ENCODE results near the gene DEPDC5.
"Not testable (repeated sequence)": the region's sequence is repeated elsewhere in the genome, so short reads cannot be mapped to it uniquely, and the experiment has no call there.

The DEPDC5 gene

GRCh38 chr22:31802575-31802974 lies 48.8 kb downstream of the DEPDC5 start:
- no peaks in the 10 kb centered on the region for H3K9me2 ChIP-seq (replicated peaks; ENCODE audit: control insufficient read depth, low read length)
- no peaks in the 10 kb centered on the region for H3K27me3 ChIP-seq (ENCODE audit: control insufficient read depth, low read length)
- H3K9me3 ChIP-seq (ENCODE audit: control insufficient read depth, insufficient read depth, low read length): no peaks in the 10 kb centered on the region
- H3K4me1 ChIP-seq (ENCODE audit: control insufficient read depth, low read length): no peaks in the 10 kb centered on the region
- TF ChIP-seq CTCF (IDR thresholded peaks at IDR 0.05; ENCODE audit: low read depth, low read length, poor library complexity, severe bottlenecking): no peak
- TF ChIP-seq EZH2phosphoT487 (IDR thresholded peaks at IDR 0.05; ENCODE audit: borderline replicate concordance, low read length): no peak
- H4K20me1 ChIP-seq (ENCODE audit: control insufficient read depth, insufficient read depth, low read depth, low read length): no peaks in the 10 kb centered on the region
- no peak overlapping the region for H3K4me3 ChIP-seq (ENCODE audit: low read length)
- H3K36me3 ChIP-seq (ENCODE audit: control insufficient read depth, low read length): peaks cover 77% of the 10 kb centered on the region
- no peaks in the 10 kb centered on the region for H3K79me2 ChIP-seq (ENCODE audit: control insufficient read depth, low read length)
- H3K27ac ChIP-seq (ENCODE audit: low read depth, low read length): no peak overlapping the region
- no peaks in the 10 kb centered on the region for H3F3A ChIP-seq (ENCODE audit: control insufficient read depth, insufficient read depth)
- no peak overlapping the region for H3K4me2 ChIP-seq (ENCODE audit: low read length)

- Histone ChIP-seq H3K4me2 (ENCODE audit: low read length) (no peak overlapping the region), H3K9me2 (replicated peaks; ENCODE audit: control insufficient read depth, low read length) (no peaks in the 10 kb centered on the region), H3K27me3 (ENCODE audit: control insufficient read depth, low read length) (no peaks in the 10 kb centered on the region), H4K20me1 (ENCODE audit: control insufficient read depth, insufficient read depth, low read depth, low read length) (no peaks in the 10 kb centered on the region), H3K9me3 (ENCODE audit: control insufficient read depth, insufficient read depth, low read length) (no peaks in the 10 kb centered on the region), H3K4me3 (ENCODE audit: low read length) (no peak overlapping the region), H3K27ac (ENCODE audit: low read depth, low read length) (no peak overlapping the region), H3K36me3 (ENCODE audit: control insufficient read depth, low read length) (peaks cover 81% of the 10 kb centered on the region), H3F3A (ENCODE audit: control insufficient read depth, insufficient read depth) (no peaks in the 10 kb centered on the region), H3K4me1 (ENCODE audit: control insufficient read depth, low read length) (no peaks in the 10 kb centered on the region), H3K79me2 (ENCODE audit: control insufficient read depth, low read length) (no peaks in the 10 kb centered on the region)
- TF ChIP-seq EZH2phosphoT487 (IDR thresholded peaks at IDR 0.05; ENCODE audit: borderline replicate concordance, low read length) (no peak), CTCF (IDR thresholded peaks at IDR 0.05; ENCODE audit: low read depth, low read length, poor library complexity, severe bottlenecking) (no peak)
Measured at GRCh38 chr22:31806751-31807150, 52.9 kb downstream of the DEPDC5 start.

GRCh38 chr22:31812977-31813605 lies 59.3 kb downstream of the DEPDC5 start:
- H3K36me3 ChIP-seq (ENCODE audit: control insufficient read depth, low read length): peaks cover 67% of the 10 kb centered on the region
- H3K27me3 ChIP-seq (ENCODE audit: control insufficient read depth, low read length): no peaks in the 10 kb centered on the region
- no peak overlapping the region for H3K4me3 ChIP-seq (ENCODE audit: low read length)
- H3K4me1 ChIP-seq (ENCODE audit: control insufficient read depth, low read length): no peaks in the 10 kb centered on the region
- H3K9me3 ChIP-seq (ENCODE audit: control insufficient read depth, insufficient read depth, low read length): no peaks in the 10 kb centered on the region
- no peaks in the 10 kb centered on the region for H3F3A ChIP-seq (ENCODE audit: control insufficient read depth, insufficient read depth)
- H4K20me1 ChIP-seq (ENCODE audit: control insufficient read depth, insufficient read depth, low read depth, low read length): no peaks in the 10 kb centered on the region
- H3K9me2 ChIP-seq (replicated peaks; ENCODE audit: control insufficient read depth, low read length): no peaks in the 10 kb centered on the region
- H3K27ac ChIP-seq (ENCODE audit: low read depth, low read length): no peak overlapping the region
- H3K79me2 ChIP-seq (ENCODE audit: control insufficient read depth, low read length): no peaks in the 10 kb centered on the region
- no peak for TF ChIP-seq CTCF (IDR thresholded peaks at IDR 0.05; ENCODE audit: low read depth, low read length, poor library complexity, severe bottlenecking)
- TF ChIP-seq EZH2phosphoT487 (IDR thresholded peaks at IDR 0.05; ENCODE audit: borderline replicate concordance, low read length): no peak
- H3K4me2 ChIP-seq (ENCODE audit: low read length): no peak overlapping the region

- not testable (repeated sequence) for H3K4me3 ChIP-seq (ENCODE audit: low read length); H3K9me2 ChIP-seq (replicated peaks; ENCODE audit: control insufficient read depth, low read length); H4K20me1 ChIP-seq (ENCODE audit: control insufficient read depth, insufficient read depth, low read depth, low read length); H3K4me2 ChIP-seq (ENCODE audit: low read length); H3F3A ChIP-seq (ENCODE audit: control insufficient read depth, insufficient read depth); H3K9me3 ChIP-seq (ENCODE audit: control insufficient read depth, insufficient read depth, low read length); H3K4me1 ChIP-seq (ENCODE audit: control insufficient read depth, low read length); H3K27ac ChIP-seq (ENCODE audit: low read depth, low read length); H3K27me3 ChIP-seq (ENCODE audit: control insufficient read depth, low read length); H3K79me2 ChIP-seq (ENCODE audit: control insufficient read depth, low read length)
- peaks cover 75% of the 10 kb centered on the region for H3K36me3 ChIP-seq (ENCODE audit: control insufficient read depth, low read length)
Measured at GRCh38 chr22:31813898-31814297, 60.1 kb downstream of the DEPDC5 start.
